Heart left ventricle (tissue), 13 donors: ENCODE results near the gene CKAP5.

Experiments used
- POLR2A ChIP-seq, 2 donors: fragments of 450-650 bp; IDR thresholded peaks; one replicate each; pipeline ENCODE4 v1.6.1; 2017; ENCODE audit warnings: antibody characterized with exemption in 2 of 2, mild to moderate bottlenecking in 2 of 2, moderate library complexity in 2 of 2
- TF ChIP-seq, protein P1 (sequence below), 12 donors: fragments of 200-600 bp; sonication (generic) in 4 of 12; IDR thresholded peaks; one replicate each; pipeline versions ENCODE4 v1.5.0 to v1.8.0; 2018 to 2022; ENCODE audit warnings: antibody characterized with exemption in 12 of 12, mild to moderate bottlenecking in 5 of 12
- donor health status: ischemic (EF 13 %, LVEDD 7.1; RV severe dilation, severe dysfunction).
- donor health status: DM: no; HTN: yes; CAD: no.
- donor health status: DM: no; HTN: no; CAD: no.
- donor health status: ischemic (EF 25% LVEDD 6.9; RV normal size, moderate dysfunction).
- donor health status: ischemic (EF 25% LVEDD 5.7; RV mildly dilated, moderate dysfunction).
- donor health status: ischemic (EF 35%, LVEDD 5.7; RV mildly dilated, moderate dysfunction).
- donor health status: nonischemic (EF 11% LVEDD 7.7; RV severe dilation, severe dysfunction).
- donor health status: DM: yes; HTN: yes; CAD: no.
- donor health status: PGD.
- donor health status: ischemic (EF 29% LVEDD 5.4; RV normal size, mild dysfunction).
- donor health status: nonischemic (EF 23%, LVEDD 6.1; RV moderate dilation, normal function).

DNA sequence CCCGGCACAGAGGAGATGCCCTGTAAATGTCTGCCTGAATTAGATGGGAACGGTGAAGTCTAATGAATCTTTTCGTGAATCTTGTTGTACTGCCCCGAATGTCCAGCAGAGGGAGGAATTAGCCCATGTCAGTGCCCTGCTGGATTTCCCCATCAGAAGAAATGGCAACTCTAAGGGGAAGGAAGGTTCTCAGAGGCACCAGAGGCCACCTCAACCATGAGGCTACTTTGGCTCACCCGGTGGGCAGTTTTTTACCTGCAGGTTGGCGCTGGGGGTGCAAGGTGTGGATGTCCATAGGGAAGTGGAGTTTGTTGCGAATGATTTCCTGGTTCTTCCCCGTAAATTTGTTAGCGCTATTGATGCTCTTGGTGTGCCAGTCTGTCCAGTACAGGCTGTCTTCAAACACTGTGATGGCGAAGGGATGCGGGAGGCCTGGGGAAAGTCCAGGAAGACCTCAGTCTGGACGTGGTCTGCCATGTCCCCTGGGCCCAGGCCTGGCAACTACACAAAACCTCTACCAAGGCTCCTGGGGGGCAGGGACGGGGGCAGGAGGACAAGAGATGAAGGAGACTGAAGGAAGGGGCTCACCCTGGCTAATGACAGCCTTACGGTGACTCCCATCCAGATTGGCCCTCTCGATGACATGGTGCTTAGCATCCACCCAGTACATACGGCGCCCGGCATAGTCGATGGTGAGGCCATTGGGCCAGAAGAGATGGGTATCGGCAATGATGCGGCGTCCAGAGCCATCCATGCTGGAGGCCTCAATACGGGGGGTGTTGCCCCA lies 43.8 kb upstream of the CKAP5 start:
- no peak for TF ChIP-seq POLR2A (IDR thresholded peaks at IDR 0.05)
- TF ChIP-seq, protein P1, sequence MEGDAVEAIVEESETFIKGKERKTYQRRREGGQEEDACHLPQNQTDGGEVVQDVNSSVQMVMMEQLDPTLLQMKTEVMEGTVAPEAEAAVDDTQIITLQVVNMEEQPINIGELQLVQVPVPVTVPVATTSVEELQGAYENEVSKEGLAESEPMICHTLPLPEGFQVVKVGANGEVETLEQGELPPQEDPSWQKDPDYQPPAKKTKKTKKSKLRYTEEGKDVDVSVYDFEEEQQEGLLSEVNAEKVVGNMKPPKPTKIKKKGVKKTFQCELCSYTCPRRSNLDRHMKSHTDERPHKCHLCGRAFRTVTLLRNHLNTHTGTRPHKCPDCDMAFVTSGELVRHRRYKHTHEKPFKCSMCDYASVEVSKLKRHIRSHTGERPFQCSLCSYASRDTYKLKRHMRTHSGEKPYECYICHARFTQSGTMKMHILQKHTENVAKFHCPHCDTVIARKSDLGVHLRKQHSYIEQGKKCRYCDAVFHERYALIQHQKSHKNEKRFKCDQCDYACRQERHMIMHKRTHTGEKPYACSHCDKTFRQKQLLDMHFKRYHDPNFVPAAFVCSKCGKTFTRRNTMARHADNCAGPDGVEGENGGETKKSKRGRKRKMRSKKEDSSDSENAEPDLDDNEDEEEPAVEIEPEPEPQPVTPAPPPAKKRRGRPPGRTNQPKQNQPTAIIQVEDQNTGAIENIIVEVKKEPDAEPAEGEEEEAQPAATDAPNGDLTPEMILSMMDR (IDR thresholded peaks at IDR 0.05) = peak; percentile 70 to 92 (median 83)
